ENCODE data around the gene GPC6.

GPC6 gene

DNA sequence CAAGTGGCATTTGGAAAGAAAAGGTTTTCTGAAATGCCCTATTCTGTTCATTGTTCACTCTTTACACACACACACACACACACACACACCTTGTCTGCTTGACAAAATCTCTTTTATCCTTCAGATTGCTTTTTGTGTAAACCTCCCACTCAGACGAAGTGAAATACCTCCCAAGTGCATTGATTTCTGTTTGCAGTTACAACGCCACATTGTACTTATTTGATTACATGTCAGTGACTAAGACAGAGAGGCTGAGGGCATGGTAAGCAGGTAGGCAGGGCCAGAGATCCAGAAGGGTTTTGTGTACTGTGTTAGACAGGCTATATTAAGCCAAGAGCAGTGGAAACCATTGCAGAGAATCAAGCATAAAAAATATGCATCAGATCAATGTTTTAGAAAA, 561.8 kb downstream of the GPC6 start:
- TF ChIP-seq, protein P1, sequence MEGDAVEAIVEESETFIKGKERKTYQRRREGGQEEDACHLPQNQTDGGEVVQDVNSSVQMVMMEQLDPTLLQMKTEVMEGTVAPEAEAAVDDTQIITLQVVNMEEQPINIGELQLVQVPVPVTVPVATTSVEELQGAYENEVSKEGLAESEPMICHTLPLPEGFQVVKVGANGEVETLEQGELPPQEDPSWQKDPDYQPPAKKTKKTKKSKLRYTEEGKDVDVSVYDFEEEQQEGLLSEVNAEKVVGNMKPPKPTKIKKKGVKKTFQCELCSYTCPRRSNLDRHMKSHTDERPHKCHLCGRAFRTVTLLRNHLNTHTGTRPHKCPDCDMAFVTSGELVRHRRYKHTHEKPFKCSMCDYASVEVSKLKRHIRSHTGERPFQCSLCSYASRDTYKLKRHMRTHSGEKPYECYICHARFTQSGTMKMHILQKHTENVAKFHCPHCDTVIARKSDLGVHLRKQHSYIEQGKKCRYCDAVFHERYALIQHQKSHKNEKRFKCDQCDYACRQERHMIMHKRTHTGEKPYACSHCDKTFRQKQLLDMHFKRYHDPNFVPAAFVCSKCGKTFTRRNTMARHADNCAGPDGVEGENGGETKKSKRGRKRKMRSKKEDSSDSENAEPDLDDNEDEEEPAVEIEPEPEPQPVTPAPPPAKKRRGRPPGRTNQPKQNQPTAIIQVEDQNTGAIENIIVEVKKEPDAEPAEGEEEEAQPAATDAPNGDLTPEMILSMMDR (IDR thresholded peaks at IDR 0.05; ENCODE audit: borderline replicate concordance, insufficient read depth, low read depth, low read length) = no peak
- H3K4me3 ChIP-seq (ENCODE audit: low read depth, low read length) = no peak overlapping the region

DNA sequence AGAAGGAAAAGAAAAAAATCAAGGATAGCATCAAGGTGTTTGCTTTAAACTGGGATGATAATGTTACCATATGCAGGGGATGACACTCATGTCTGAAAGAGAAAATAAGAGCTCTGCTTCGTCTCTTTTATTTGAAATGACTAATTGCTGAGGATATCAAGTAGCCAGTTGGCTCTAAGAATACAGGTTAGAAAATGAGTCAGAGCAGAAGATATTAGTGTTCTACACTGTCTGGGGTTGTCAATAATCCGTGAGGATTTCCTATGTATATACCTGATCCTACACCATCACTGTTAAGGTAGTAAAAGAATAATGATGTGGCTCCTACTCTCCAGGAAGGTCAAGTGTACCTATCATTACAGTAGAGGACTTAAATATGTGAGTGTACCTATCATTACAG, 562.5 kb downstream of the GPC6 start:
- TF ChIP-seq, protein P1 (IDR thresholded peaks at IDR 0.05; ENCODE audit: borderline replicate concordance, insufficient read depth, low read depth, low read length) = no peak
- no peak overlapping the region for H3K4me3 ChIP-seq (ENCODE audit: low read depth, low read length)

DNA sequence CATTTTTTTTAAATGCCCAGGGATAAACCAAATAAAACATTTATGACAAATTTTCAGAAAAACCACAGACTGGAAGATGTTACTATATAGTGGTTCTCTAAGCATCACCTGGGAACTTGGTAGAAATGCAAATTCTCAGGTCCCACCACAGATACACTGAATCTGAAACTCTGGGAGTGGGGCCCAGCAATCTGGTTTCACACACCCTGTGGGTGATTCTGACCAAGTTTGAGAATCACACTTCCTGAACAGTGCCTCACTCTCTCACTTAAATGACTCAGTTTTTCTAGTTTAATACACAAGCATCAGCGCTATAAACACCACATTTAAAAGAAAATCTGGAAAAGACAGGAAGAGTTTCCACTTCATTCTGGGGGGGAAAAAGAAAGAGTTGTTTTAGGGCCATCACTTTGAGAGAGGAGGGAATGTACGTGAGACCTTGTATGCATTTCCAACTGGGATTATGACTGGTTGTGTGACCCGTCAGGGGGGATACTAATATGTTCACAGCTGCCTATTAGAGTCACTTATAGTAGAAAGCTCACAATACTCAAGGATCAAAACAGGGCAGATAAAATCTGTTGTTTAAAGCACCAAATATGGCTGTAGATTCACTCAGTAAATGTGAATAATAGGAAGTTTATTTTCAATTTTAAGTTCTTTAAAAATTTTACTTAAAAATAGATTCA, 567.7 kb downstream of the GPC6 start:
- no peak overlapping the region for H3K4me3 ChIP-seq (ENCODE audit: low read depth, low read length)
- TF ChIP-seq, protein P1 (IDR thresholded peaks at IDR 0.05; ENCODE audit: borderline replicate concordance, insufficient read depth, low read depth, low read length) = no peak

DNA sequence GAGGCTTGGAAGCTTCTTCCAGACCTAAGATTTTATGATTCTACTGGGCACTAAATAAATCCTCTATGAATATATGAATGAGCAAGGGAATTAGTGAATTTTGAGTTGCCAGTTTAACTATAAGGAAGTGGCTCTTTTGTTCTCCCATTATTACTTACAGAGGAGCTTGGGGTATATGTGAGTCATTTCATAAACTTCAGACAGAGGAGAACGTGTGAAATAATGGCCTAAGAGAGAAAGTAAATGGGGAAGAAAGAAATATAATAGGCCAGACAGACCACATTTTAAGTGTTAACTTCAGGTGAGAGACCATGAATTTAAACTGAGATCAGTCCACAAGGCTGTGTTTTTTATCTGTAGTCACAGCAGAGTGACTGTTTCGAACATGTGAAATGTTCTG, 570.9 kb downstream of the GPC6 start:
- H3K4me3 ChIP-seq (ENCODE audit: low read depth, low read length) = no peak overlapping the region
- TF ChIP-seq, protein P1 (IDR thresholded peaks at IDR 0.05; ENCODE audit: borderline replicate concordance, insufficient read depth, low read depth, low read length) = no peak

DNA sequence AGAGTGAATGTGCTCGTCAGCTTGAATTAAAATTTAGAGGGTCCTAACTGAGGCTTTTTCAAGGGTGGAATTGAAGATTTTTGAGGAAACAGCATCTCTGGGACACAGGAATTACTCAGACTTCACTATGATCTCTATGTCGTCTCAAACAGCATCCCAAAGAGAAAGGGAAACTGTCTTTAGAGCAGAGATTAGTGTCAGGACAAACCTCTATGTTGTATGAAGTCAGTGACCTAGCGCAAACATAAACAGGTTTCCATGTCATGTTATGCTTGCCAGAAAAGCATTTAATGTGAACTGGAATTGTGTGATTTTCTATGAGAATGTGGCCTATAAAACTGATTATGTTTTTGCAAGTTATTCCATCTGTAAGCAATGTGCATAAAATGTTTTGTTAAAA, 573.7 kb downstream of the GPC6 start:
- TF ChIP-seq, protein P1 (IDR thresholded peaks at IDR 0.05; ENCODE audit: borderline replicate concordance, insufficient read depth, low read depth, low read length) = no peak
- no peak overlapping the region for H3K4me3 ChIP-seq (ENCODE audit: low read depth, low read length)

DNA sequence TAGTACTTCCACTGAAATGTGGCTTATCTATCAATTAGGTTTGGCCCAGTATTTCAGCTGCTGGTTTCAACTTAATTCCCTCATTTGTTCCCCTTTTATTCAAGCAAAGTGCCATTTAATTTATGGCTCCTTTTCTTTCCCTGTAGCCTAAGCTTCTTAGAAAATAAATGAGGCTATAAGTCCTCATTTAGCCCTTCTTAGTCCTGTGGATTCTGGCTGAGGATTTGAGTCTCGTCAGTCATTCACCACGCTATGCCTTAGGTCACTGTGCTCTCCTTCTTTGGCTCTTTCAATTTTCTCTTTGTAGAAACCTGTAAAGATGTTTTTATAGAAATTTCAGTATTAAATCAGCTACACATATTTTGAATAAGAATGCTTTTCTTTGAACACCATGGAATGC, 579.1 kb downstream of the GPC6 start:
- H3K4me3 ChIP-seq (ENCODE audit: low read depth, low read length) = no peak overlapping the region
- TF ChIP-seq, protein P1 (IDR thresholded peaks at IDR 0.05; ENCODE audit: borderline replicate concordance, insufficient read depth, low read depth, low read length) = no peak

DNA sequence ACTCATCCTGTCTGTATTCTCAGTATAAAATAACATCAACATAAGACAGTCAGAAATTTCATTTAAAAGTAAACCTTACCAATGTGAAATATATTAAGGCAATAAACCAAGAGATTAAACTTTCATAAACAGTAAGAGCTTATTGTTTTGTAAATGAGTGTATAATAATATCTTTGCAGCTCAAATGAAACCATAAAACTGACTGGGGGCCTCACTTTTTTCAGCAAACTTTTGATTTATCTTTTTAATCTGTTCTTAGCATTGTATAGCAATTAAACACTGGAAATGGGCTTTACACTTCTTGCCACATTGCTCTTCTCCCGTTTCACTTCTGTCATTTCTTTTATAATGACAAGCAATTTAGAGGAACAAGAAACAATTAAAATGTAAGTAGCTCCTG, 580.3 kb downstream of the GPC6 start:
- TF ChIP-seq, protein P1 (IDR thresholded peaks at IDR 0.05; ENCODE audit: borderline replicate concordance, insufficient read depth, low read depth, low read length) = no peak
- no peak overlapping the region for H3K4me3 ChIP-seq (ENCODE audit: low read depth, low read length)

Data from GM12875 (cell line).